Measurements from ENCODE around the gene TSSK1B. TPM values are rescaled to one million over a fixed set of nuclear protein-coding genes. Genes with fewer than 3 reads are reported as not detected.

TSSK1B gene
- total RNA-seq, 4 donors from 2014 or later, result 0.44 to 3.5 (median 0.76) TPM

DNA sequence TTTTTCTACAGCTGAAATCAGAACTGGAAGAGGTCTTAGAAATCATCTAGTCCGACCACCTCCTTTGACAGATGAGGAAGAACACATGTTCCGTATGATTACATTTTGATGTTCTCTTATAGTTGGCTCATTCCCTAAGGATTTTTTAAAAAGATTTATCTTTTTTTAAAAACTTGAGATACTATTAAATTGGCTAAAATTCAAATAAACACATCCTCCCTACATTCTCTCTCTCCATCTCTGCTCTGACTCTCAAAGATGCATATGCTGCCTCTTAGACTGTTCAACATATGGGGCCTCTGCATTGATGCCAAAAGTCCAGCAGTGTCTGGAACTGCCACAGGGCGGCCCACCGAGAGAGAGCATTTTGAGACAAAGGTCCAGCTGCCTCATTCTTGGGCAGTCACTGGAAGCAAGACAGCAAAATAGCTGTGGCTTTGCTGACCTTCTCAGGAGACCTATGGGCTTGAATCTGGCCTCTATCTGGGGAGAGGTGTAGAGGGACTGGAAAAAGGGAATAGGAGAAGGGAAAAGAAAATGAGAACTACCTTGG, 12.8 kb upstream of the TSSK1B start:
- WGBS, 2 donors, result 54 to 57% methylated on average over 4 of the region's 4 CpGs
- DNase-seq (ENCODE audit: low spot score in 2 of 2), result no peak
- TF ChIP-seq POLR2A (IDR thresholded peaks at IDR 0.05) (no peak), EP300 (IDR thresholded peaks at IDR 0.05) (no peak)
- TF ChIP-seq, protein P1, sequence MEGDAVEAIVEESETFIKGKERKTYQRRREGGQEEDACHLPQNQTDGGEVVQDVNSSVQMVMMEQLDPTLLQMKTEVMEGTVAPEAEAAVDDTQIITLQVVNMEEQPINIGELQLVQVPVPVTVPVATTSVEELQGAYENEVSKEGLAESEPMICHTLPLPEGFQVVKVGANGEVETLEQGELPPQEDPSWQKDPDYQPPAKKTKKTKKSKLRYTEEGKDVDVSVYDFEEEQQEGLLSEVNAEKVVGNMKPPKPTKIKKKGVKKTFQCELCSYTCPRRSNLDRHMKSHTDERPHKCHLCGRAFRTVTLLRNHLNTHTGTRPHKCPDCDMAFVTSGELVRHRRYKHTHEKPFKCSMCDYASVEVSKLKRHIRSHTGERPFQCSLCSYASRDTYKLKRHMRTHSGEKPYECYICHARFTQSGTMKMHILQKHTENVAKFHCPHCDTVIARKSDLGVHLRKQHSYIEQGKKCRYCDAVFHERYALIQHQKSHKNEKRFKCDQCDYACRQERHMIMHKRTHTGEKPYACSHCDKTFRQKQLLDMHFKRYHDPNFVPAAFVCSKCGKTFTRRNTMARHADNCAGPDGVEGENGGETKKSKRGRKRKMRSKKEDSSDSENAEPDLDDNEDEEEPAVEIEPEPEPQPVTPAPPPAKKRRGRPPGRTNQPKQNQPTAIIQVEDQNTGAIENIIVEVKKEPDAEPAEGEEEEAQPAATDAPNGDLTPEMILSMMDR (IDR thresholded peaks at IDR 0.05), result no peak
- H3K9me3 ChIP-seq, result peaks cover 0 to 10% (median 0%) of the 10 kb centered on the region in 4 donors
- no peaks in the 10 kb centered on the region for H3K4me1 ChIP-seq
- no peak overlapping the region for H3K4me3 ChIP-seq
- H3K36me3 ChIP-seq, result no peaks in the 10 kb centered on the region
- no peaks in the 10 kb centered on the region for H3K27me3 ChIP-seq
- no peak overlapping the region for H3K27ac ChIP-seq

DNA sequence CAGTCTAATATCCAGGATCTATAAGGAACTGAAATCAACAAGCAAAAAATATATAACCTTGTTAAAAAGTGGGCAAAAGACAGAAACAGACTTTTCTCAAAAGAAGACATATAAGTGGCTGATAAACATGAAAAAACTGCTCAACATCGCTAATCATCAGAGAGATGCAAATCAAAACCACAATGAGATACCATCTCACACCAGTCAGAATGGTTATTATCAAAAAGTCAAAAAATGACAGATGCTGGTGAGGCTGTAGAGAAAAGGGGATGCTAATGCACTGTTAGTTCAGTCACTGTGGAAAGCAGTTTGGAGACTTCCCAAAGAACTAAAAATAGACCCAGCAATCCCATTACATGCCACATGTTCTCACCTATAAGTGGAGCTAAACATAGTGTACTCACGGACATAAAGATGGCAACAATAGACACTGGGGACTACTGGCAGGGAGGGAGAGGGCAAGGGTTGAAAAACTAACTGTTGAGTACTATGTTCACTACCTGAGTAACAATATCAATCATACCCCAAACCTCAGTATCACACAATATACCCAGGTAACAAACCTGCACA, 11.7 kb upstream of the TSSK1B start:
- H3K27me3 ChIP-seq, result no peaks in the 10 kb centered on the region
- H3K4me1 ChIP-seq, result no peaks in the 10 kb centered on the region
- DNase-seq (ENCODE audit: low spot score in 2 of 2), result no peak
- H3K4me3 ChIP-seq, result no peak overlapping the region
- no peak overlapping the region for H3K27ac ChIP-seq
- no peak for TF ChIP-seq POLR2A (IDR thresholded peaks at IDR 0.05)
- TF ChIP-seq EP300 (IDR thresholded peaks at IDR 0.05), result no peak
- TF ChIP-seq, protein P1 (IDR thresholded peaks at IDR 0.05), result no peak
- no peaks in the 10 kb centered on the region for H3K36me3 ChIP-seq
- WGBS, 2 donors, result 93 to 94% methylated on average over 2 of the region's 2 CpGs
- peaks cover 0 to 10% (median 0%) of the 10 kb centered on the region in 4 donors for H3K9me3 ChIP-seq

DNA sequence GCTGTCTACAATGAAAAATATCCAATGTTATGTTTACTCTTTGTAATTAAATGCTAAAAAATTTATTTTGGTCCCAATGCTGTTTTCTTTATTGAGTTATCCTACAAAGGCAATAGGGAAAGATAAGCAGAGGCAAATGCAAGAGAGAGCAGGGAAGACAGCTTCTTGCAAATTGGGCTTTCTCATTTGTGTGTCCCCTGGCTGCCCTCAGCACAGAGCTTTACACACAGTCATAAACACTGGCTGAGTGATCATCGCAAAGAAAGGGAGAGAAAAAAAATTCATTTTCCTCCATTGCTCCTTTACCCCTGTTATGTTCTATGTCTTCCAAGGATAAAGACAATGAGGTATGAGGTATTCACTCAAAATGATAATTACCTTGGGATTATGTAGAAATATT, 2.3 kb upstream of the TSSK1B start:
- Histone ChIP-seq H3K4me1 (no peaks in the 10 kb centered on the region), H3K27ac (no peak overlapping the region), H3K36me3 (no peaks in the 10 kb centered on the region), H3K4me3 (no peak overlapping the region), H3K27me3 (no peaks in the 10 kb centered on the region), H3K9me3 (no peaks in the 10 kb centered on the region)
- no peak for DNase-seq (ENCODE audit: low spot score in 2 of 2)
- 61 to 63% methylated on average over 1 of the region's 1 CpG for WGBS, 2 donors
- TF ChIP-seq POLR2A (IDR thresholded peaks at IDR 0.05) (no peak), EP300 (IDR thresholded peaks at IDR 0.05) (no peak)
- TF ChIP-seq, protein P1 (IDR thresholded peaks at IDR 0.05), result no peak

DNA sequence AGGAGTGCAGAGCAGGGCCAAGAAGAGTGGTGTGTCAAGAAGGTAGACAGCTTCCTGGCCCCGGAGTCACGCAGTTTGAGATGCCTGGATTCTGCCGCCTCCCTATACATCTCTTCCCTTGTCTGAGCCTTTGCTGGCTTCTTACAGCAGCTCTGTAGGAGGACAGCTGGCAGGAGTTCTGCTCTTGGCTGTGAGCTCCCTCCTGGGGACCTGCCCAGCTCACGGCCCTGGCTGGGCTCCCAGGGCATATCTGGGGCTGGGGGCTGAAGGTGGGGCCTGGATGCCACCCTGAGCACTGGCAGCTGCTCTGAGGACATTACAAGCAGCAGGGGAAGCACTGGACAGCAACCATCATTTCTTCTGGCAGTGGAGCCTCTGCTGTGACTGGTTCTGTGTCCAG, 786 bp upstream of the TSSK1B start:
- Histone ChIP-seq H3K36me3 (no peaks in the 10 kb centered on the region), H3K27me3 (no peaks in the 10 kb centered on the region), H3K9me3 (no peaks in the 10 kb centered on the region), H3K27ac (no peak overlapping the region), H3K4me1 (no peaks in the 10 kb centered on the region), H3K4me3 (no peak overlapping the region)
- WGBS, 2 donors, result 74 to 87% methylated on average over 4 of the region's 4 CpGs
- no peak for DNase-seq (ENCODE audit: low spot score in 2 of 2)
- TF ChIP-seq EP300 (IDR thresholded peaks at IDR 0.05) (no peak), POLR2A (IDR thresholded peaks at IDR 0.05) (no peak)
- TF ChIP-seq, protein P1 (IDR thresholded peaks at IDR 0.05), result no peak

DNA sequence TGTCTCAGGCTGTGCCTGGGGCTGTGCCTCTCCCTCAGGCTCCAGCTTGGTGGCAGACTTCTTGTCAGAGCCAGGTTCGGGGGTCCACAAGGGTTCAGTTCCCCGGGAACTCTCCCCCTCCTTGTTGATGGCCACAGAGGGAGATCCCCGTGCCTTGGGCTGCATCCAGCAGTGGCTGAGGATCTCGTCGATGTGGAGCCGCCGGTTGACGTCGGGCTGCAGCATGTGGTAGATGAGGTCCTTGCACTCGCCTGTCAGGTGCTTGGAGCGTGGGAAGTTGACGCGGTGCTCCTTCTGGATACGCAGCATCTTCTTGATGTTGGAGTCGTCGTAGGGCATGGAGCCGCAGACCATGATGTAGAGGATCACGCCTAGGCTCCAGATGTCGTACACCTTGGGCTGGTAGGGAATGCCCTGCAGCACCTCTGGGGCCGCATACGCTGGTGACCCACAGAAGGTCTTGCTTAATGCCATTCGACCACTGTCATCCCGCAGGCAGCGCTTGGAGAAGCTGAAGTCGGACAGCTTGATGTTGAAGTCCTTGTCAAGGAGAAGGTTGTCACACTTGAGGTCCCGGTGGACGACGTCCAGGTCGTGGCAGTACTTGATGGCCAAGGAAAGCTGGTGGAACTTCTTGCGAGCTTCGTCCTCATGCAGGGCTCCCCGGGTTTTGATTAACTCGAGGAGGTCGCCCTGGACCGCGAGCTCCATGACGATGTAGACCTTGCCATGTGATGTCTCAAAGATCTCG, 752 bp downstream of the TSSK1B start:
- no peaks in the 10 kb centered on the region for H3K36me3 ChIP-seq
- no peaks in the 10 kb centered on the region for H3K27me3 ChIP-seq
- H3K4me3 ChIP-seq, result no peak overlapping the region
- no peaks in the 10 kb centered on the region for H3K9me3 ChIP-seq
- no peak for DNase-seq (ENCODE audit: low spot score in 2 of 2)
- no peak overlapping the region for H3K27ac ChIP-seq
- no peaks in the 10 kb centered on the region for H3K4me1 ChIP-seq
- no peak for TF ChIP-seq POLR2A (IDR thresholded peaks at IDR 0.05)
- TF ChIP-seq EP300 (IDR thresholded peaks at IDR 0.05), result no peak
- TF ChIP-seq, protein P1 (IDR thresholded peaks at IDR 0.05), result no peak
- 97 to 98% methylated on average over 34 to 36 of the region's 38 CpGs for WGBS, 2 donors
